HL-60 (cell line): ENCODE measurements around the gene CINP.

Experiments
- DNase-seq, 2 experiments: peaks; one replicate each; pipeline ENCODE4 v3.0.0-alpha.2; 2010 to 2020; ENCODE audit warnings: low read depth in 1 of 2, low spot score in 1 of 2
- H3K27ac ChIP-seq: fragments of 250-450 bp; sonication (Bioruptor Pico); replicated peaks from 2 replicates; pipeline ENCODE4 v1.5.1; 2020; ENCODE audit warnings: mild to moderate bottlenecking, moderate library complexity
- H3K27me3 ChIP-seq: fragments of 250-450 bp; sonication (Bioruptor Pico); 2 replicates; pipeline ENCODE4 v1.5.1; 2021; ENCODE audit warnings: mild to moderate bottlenecking, moderate library complexity; ENCODE audit not compliant: insufficient read depth, poor library complexity, severe bottlenecking
- H3K4me3 ChIP-seq: replicated peaks from 2 replicates; pipeline ENCODE4 v1.5.1; 2011; ENCODE audit warnings: mild to moderate bottlenecking, control low read depth, low read length; ENCODE audit not compliant: insufficient read depth
- CTCF ChIP-seq: IDR thresholded peaks from one replicate; pipeline ENCODE4 v1.5.1; 2011; ENCODE audit warnings: low read length, control low read depth, inconsistent platforms; ENCODE audit not compliant: insufficient read depth
- GABPA ChIP-seq: IDR thresholded peaks from 2 replicates; pipeline ENCODE4 v1.6.1; 2012; ENCODE audit warnings: low read depth
- POLR2AphosphoS5 ChIP-seq: IDR thresholded peaks from 2 replicates; pipeline ENCODE4 v1.6.1; 2012; ENCODE audit warnings: low read depth
- REST ChIP-seq: IDR thresholded peaks from 2 replicates; pipeline ENCODE4 v1.6.1; 2012; ENCODE audit warnings: low read depth; ENCODE audit not compliant: insufficient replicate concordance
- SPI1 ChIP-seq: IDR thresholded peaks from 2 replicates; pipeline ENCODE4 v1.6.1; 2012; ENCODE audit warnings: low read depth, mild to moderate bottlenecking, borderline replicate concordance

Gene CINP

GRCh38 chr14:102390064-102390855 is 27.6 kb upstream of the CINP start:
- DNase-seq: no peak
- H3K4me3 ChIP-seq: no peak overlapping the region
- TF ChIP-seq POLR2AphosphoS5: no peak
- no peak for TF ChIP-seq SPI1
- peak overlapping the region; percentile 45; the same call in 1 of the 2 replicates for H3K27ac ChIP-seq
- no peaks in the 10 kb centered on the region for H3K27me3 ChIP-seq

- Histone ChIP-seq H3K27me3 (no peaks in the 10 kb centered on the region), H3K4me3 (no peak overlapping the region), H3K27ac (peak overlapping the region; percentile 45)
- DNase-seq: no peak
- TF ChIP-seq SPI1 (peak; percentile 27; the same call in 1 of the 2 replicates), REST (no peak), GABPA (no peak), POLR2AphosphoS5 (no peak)
Observed at GRCh38 chr14:102389246-102389645, 26.6 kb upstream of the CINP start.

GRCh38 chr14:102387086-102387485 is 24.4 kb upstream of the CINP start:
- no peak for DNase-seq
- no peak overlapping the region for H3K27ac ChIP-seq
- no peak overlapping the region for H3K4me3 ChIP-seq
- H3K27me3 ChIP-seq: no peaks in the 10 kb centered on the region
- TF ChIP-seq POLR2AphosphoS5 (no peak), SPI1 (no peak), REST (no peak), CTCF (no peak), GABPA (no peak)

- no peak for DNase-seq
- TF ChIP-seq POLR2AphosphoS5 (no peak), SPI1 (no peak), GABPA (no peak), REST (no peak), CTCF (no peak)
- H3K4me3 ChIP-seq: no peak overlapping the region
- no peak overlapping the region for H3K27ac ChIP-seq
- no peaks in the 10 kb centered on the region for H3K27me3 ChIP-seq
Observed at GRCh38 chr14:102378830-102379229, 16.1 kb upstream of the CINP start.
